ENCODE measurements around the gene RIT1.

Gene RIT1

GRCh38 chr1:155856975-155857930 lies 53.9 kb downstream of the RIT1 start, which contains the start of gene GON4L:
GON4L (minus strand) TSS chr1:155857214; CDS start chr1:155853780, 3,434 bp downstream.
- peak within 1 kb of the TSS; percentile 73 for H3K27ac ChIP-seq (replicated peaks)
- peak; percentile 75 to 92 for DNase-seq (ENCODE audit: low read depth in 1 of 2, low spot score in 1 of 2)
- H3K27me3 ChIP-seq (ENCODE audit: insufficient read depth, poor library complexity, severe bottlenecking): no peaks in the 10 kb centered on the region
- H3K4me3 ChIP-seq (replicated peaks; ENCODE audit: insufficient read depth, low read length): peak within 1 kb of the TSS; percentile 92
- no peak for TF ChIP-seq SPI1 (IDR thresholded peaks at IDR 0.05; ENCODE audit: borderline replicate concordance, low read depth)
- TF ChIP-seq GABPA (IDR thresholded peaks at IDR 0.05; ENCODE audit: low read depth): peak; percentile 67
- TF ChIP-seq CTCF (IDR thresholded peaks at IDR 0.05; ENCODE audit: insufficient read depth, low read length): no peak
- peak; percentile 17 for TF ChIP-seq REST (IDR thresholded peaks at IDR 0.05; ENCODE audit: insufficient replicate concordance, low read depth)
- TF ChIP-seq POLR2AphosphoS5 (IDR thresholded peaks at IDR 0.05; ENCODE audit: low read depth): peak; percentile 84

- peak overlapping the region; percentile 92 for H3K4me3 ChIP-seq (replicated peaks; ENCODE audit: insufficient read depth, low read length)
- no peak for DNase-seq (ENCODE audit: low read depth in 1 of 2, low spot score in 1 of 2)
- TF ChIP-seq REST (IDR thresholded peaks at IDR 0.05; ENCODE audit: insufficient replicate concordance, low read depth) (no peak), GABPA (IDR thresholded peaks at IDR 0.05; ENCODE audit: low read depth) (no peak), CTCF (IDR thresholded peaks at IDR 0.05; ENCODE audit: insufficient read depth, low read length) (no peak), SPI1 (IDR thresholded peaks at IDR 0.05; ENCODE audit: borderline replicate concordance, low read depth) (no peak), POLR2AphosphoS5 (IDR thresholded peaks at IDR 0.05; ENCODE audit: low read depth) (no peak)
- H3K27ac ChIP-seq (replicated peaks): peak overlapping the region; percentile 73
- no peaks in the 10 kb centered on the region for H3K27me3 ChIP-seq (ENCODE audit: insufficient read depth, poor library complexity, severe bottlenecking)
These were observed 54.7 kb downstream of the RIT1 start for GRCh38 chr1:155856257-155856974.

GRCh38 chr1:155850345-155850744 lies 60.8 kb downstream of the RIT1 start:
- Histone ChIP-seq H3K4me3 (replicated peaks; ENCODE audit: insufficient read depth, low read length) (no peak overlapping the region), H3K27ac (replicated peaks) (no peak overlapping the region), H3K27me3 (ENCODE audit: insufficient read depth, poor library complexity, severe bottlenecking) (no peaks in the 10 kb centered on the region)
- TF ChIP-seq REST (IDR thresholded peaks at IDR 0.05; ENCODE audit: insufficient replicate concordance, low read depth) (no peak), SPI1 (IDR thresholded peaks at IDR 0.05; ENCODE audit: borderline replicate concordance, low read depth) (no peak), CTCF (IDR thresholded peaks at IDR 0.05; ENCODE audit: insufficient read depth, low read length) (no peak), GABPA (IDR thresholded peaks at IDR 0.05; ENCODE audit: low read depth) (no peak), POLR2AphosphoS5 (IDR thresholded peaks at IDR 0.05; ENCODE audit: low read depth) (no peak)
- no peak for DNase-seq (ENCODE audit: low read depth in 1 of 2, low spot score in 1 of 2)
